Measurements from ENCODE around the gene NELFB.

NELFB gene

GRCh38 chr9:137269231-137269772 lies 14.2 kb downstream of the NELFB start:
- TF ChIP-seq MYC (IDR thresholded peaks at IDR 0.05; ENCODE audit: low read depth, low read length) = no peak
- no peak for TF ChIP-seq POLR2A (IDR thresholded peaks at IDR 0.05; ENCODE audit: extremely low read depth, insufficient read length)
- TF ChIP-seq, protein P1, sequence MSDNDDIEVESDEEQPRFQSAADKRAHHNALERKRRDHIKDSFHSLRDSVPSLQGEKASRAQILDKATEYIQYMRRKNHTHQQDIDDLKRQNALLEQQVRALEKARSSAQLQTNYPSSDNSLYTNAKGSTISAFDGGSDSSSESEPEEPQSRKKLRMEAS (IDR thresholded peaks at IDR 0.05; ENCODE audit: low read depth, low read length) = no peak
- no peak for TF ChIP-seq CTCF (IDR thresholded peaks at IDR 0.05; ENCODE audit: low read depth, low read length)
- no peak for DNase-seq (ENCODE audit: low read depth)
- no peak overlapping the region for H3K4me3 ChIP-seq (ENCODE audit: low read depth, low read length)

GRCh38 chr9:137270929-137271695 lies 16.0 kb downstream of the NELFB start:
- TF ChIP-seq, protein P1 (IDR thresholded peaks at IDR 0.05; ENCODE audit: low read depth, low read length) = no peak
- TF ChIP-seq MYC (IDR thresholded peaks at IDR 0.05; ENCODE audit: low read depth, low read length) = no peak
- TF ChIP-seq CTCF (IDR thresholded peaks at IDR 0.05; ENCODE audit: low read depth, low read length) = no peak
- TF ChIP-seq POLR2A (IDR thresholded peaks at IDR 0.05; ENCODE audit: extremely low read depth, insufficient read length) = no peak
- no peak overlapping the region for H3K4me3 ChIP-seq (ENCODE audit: low read depth, low read length)
- no peak for DNase-seq (ENCODE audit: low read depth)

DNA sequence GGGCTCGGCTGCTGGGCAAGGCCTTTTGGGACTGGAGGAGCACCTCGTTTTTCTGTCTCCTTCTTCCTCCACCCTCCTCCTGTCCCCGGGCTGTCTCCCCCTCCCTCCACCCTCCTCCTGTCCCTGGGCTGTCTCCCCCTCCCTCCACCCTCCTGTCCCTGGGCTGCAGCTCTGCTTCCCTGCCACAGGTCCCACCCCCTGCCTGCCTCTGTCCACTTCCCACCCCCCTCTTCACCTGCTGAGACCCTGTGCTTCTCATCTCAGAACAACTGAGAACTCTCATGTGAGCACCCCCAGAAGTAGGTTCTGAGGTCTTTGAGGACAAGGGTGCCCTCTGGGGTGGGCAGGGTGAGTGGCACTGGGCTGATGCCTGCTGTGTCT lies 16.6 kb downstream of the NELFB start:
- no peak for DNase-seq (ENCODE audit: low read depth)
- TF ChIP-seq, protein P1 (IDR thresholded peaks at IDR 0.05; ENCODE audit: low read depth, low read length) = no peak
- TF ChIP-seq CTCF (IDR thresholded peaks at IDR 0.05; ENCODE audit: low read depth, low read length) (no peak), MYC (IDR thresholded peaks at IDR 0.05; ENCODE audit: low read depth, low read length) (no peak), POLR2A (IDR thresholded peaks at IDR 0.05; ENCODE audit: extremely low read depth, insufficient read length) (no peak)
- H3K4me3 ChIP-seq (ENCODE audit: low read depth, low read length) = no peak overlapping the region

DNA sequence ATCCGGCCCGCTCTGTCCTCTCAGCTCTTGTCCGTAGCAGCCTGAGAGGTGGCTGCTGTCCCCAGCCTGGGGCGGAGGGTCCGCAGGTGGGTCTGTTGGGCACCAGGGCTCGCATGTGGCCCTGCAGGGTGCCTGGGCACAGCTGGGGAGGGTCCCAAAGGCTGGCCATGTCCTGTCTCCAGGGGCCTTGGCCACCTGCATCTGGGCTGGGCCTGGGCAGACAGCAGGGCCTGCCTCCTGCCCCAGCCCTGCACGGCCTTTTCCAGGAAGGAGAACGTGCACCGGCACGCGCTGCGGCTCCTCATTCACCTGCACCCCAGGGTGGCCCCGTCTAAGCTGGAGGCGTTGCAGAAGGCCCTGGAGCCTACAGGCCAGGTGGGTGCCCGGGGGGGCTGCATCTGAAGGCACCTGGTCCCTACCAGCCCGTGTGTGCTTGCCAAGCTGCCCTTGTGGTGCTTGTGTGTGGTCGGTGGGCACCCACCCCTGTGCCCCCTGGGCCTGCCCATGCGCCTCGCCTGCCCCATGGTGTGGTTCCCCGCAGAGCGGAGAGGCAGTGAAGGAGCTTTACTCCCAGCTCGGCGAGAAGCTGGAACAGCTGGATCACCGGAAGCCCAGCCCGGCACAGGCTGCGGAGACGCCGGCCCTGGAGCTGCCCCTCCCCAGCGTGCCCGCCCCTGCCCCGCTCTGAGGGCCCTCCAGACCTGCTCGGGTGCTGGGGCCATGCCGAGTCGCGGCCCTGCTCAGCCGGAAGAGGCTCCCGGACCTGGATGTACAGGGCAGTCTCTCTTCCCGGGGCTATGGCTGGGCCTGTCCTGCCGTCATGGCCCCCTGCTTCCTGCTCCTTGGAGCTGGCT lies 17.3 kb downstream of the NELFB start:
- TF ChIP-seq POLR2A (IDR thresholded peaks at IDR 0.05; ENCODE audit: extremely low read depth, insufficient read length) = no peak
- TF ChIP-seq, protein P1 (IDR thresholded peaks at IDR 0.05; ENCODE audit: low read depth, low read length) = no peak
- TF ChIP-seq MYC (IDR thresholded peaks at IDR 0.05; ENCODE audit: low read depth, low read length) = no peak
- no peak for TF ChIP-seq CTCF (IDR thresholded peaks at IDR 0.05; ENCODE audit: low read depth, low read length)
- no peak for DNase-seq (ENCODE audit: low read depth)
- H3K4me3 ChIP-seq (ENCODE audit: low read depth, low read length) = no peak overlapping the region

GRCh38 chr9:137273095-137273490 lies 18.0 kb downstream of the NELFB start:
- DNase-seq (ENCODE audit: low read depth) = no peak
- H3K4me3 ChIP-seq (ENCODE audit: low read depth, low read length) = no peak overlapping the region
- TF ChIP-seq CTCF (IDR thresholded peaks at IDR 0.05; ENCODE audit: low read depth, low read length) = no peak
- TF ChIP-seq MYC (IDR thresholded peaks at IDR 0.05; ENCODE audit: low read depth, low read length) = no peak
